A549 (cell line): Measurements from ENCODE around the gene NDUFB5. TPM values are rescaled to one million over a fixed set of nuclear protein-coding genes. Genes with fewer than 3 reads are reported as not detected.

Source experiments
- ATAC-seq, 2 experiments: fragments of 200-7000 bp in 1 of 2; fragments of >200 bp in 1 of 2; cut with Nextera tagmentation in 1 of 2; cut with Tn5 transposase in 1 of 2; 3 replicates each; pipeline versions ENCODE4 v1.8.0 to v1.9.1; 2018 to 2020; ENCODE audit warnings: mild to moderate bottlenecking in 1 of 2, moderate library complexity in 1 of 2
- CTCF ChIA-PET: fragments of 300-600 bp; sonication (Branson Sonifier 250); formaldehyde crosslinking; extraction: SDS; loops from one replicate; lab custom pipeline; 2021; ENCODE audit warnings: antibody characterized with exemption, inconsistent platforms; lab: Yijun Ruan, JAX
- POLR2A ChIA-PET: fragments of 350-600 bp; formaldehyde crosslinking; extraction: SDS; loops from one replicate; lab custom pipeline; 2021; ENCODE audit warnings: antibody characterized with exemption, inconsistent platforms; lab: Yijun Ruan, JAX
- DNase-seq, 2 experiments: peaks; one replicate each; pipeline versions ENCODE4 v3.0.0 to v3.0.0-alpha.2; 2011 to 2016; ENCODE audit warnings: low read depth in 1 of 2, low spot score in 1 of 2
- FAIRE-seq: peaks from 2 replicates; lab custom pipeline; 2011; peaks lifted over from hg19 to GRCh38; lab: Jason Lieb, UNC
- H3K27ac ChIP-seq, 2 experiments: fragments of >200 bp; sonication (Bioruptor Twin); formaldehyde crosslinking; 3 replicates each; pipeline ENCODE4 v1.5.1; 2016 to 2017
- H3K4me1 ChIP-seq: fragments of >200 bp; sonication (Bioruptor Twin); formaldehyde crosslinking; 3 replicates; pipeline ENCODE4 v1.6.1; 2016
- H3K4me2 ChIP-seq: fragments of >200 bp; sonication (Bioruptor Twin); formaldehyde crosslinking; 3 replicates; pipeline ENCODE4 v1.6.1; 2016
- H3K4me3 ChIP-seq: fragments of >200 bp; sonication (Bioruptor Twin); formaldehyde crosslinking; 3 replicates; pipeline ENCODE4 v1.5.1; 2016
- H3K9me3 ChIP-seq: fragments of >200 bp; sonication (Bioruptor Twin); formaldehyde crosslinking; 3 replicates; pipeline ENCODE4 v1.6.1; 2016
- CBX8 ChIP-seq: fragments of 200-600 bp; sonication (generic); IDR thresholded peaks from 2 replicates; pipeline ENCODE4 v1.6.1; 2016
- CEBPB ChIP-seq, 2 experiments: fragments of >200 bp in 1 of 2; sonication (Bioruptor Twin) in 1 of 2; formaldehyde crosslinking in 1 of 2; IDR thresholded peaks; 2 replicates each; pipeline ENCODE4 v1.6.1; 2012 to 2016
- CHD2 ChIP-seq: fragments of 150-350 bp; IDR thresholded peaks from 2 replicates; pipeline ENCODE4 v1.6.1; 2014; ENCODE audit warnings: low read length; ENCODE audit not compliant: partially characterized antibody
- CTCF ChIP-seq: fragments of >200 bp; sonication (Bioruptor Twin); formaldehyde crosslinking; IDR thresholded peaks from 3 replicates; pipeline ENCODE4 v1.5.1; 2016
- E2F6 ChIP-seq: IDR thresholded peaks from 2 replicates; pipeline ENCODE4 v1.6.1; 2012; ENCODE audit warnings: low read depth, borderline replicate concordance
- GATA3 ChIP-seq: IDR thresholded peaks from 2 replicates; pipeline ENCODE4 v1.6.1; 2012; ENCODE audit warnings: borderline replicate concordance
- HES2 ChIP-seq: fragments of >200 bp; sonication (Bioruptor Twin); formaldehyde crosslinking; IDR thresholded peaks from 2 replicates; pipeline ENCODE4 v1.6.1; 2016
- HEYL ChIP-seq: fragments of 250-450 bp; sonication (Bioruptor Pico); IDR thresholded peaks from 2 replicates; pipeline ENCODE4 v1.8.0; 2021; ENCODE audit warnings: mild to moderate bottlenecking, moderate library complexity
- HOXB5 ChIP-seq: fragments of 250-450 bp; sonication (Bioruptor Pico); IDR thresholded peaks from 2 replicates; pipeline ENCODE4 v1.5.0; 2020; ENCODE audit warnings: mild to moderate bottlenecking, moderate library complexity
- MYC ChIP-seq: IDR thresholded peaks from 2 replicates; pipeline ENCODE4 v1.6.1; 2012; ENCODE audit warnings: mild to moderate bottlenecking, inconsistent platforms, low read length, improper control_type of control experiment, borderline replicate concordance
- NPAS2 ChIP-seq: fragments of 250-450 bp; sonication (Bioruptor Pico); IDR thresholded peaks from 2 replicates; pipeline ENCODE4 v1.8.0; 2022; ENCODE audit warnings: mild to moderate bottlenecking, moderate library complexity, borderline replicate concordance
- RAD21 ChIP-seq, 2 experiments: fragments of >200 bp in 1 of 2; sonication (Bioruptor Twin) in 1 of 2; formaldehyde crosslinking in 1 of 2; IDR thresholded peaks in 1 of 2; conservative IDR thresholded peaks in 1 of 2; 2 replicates in 1 of 2; 3 replicates in 1 of 2; pipeline ENCODE4 v1.6.1; 2012 to 2018; ENCODE audit warnings: inconsistent platforms in 1 of 2
- RARB ChIP-seq: fragments of 250-450 bp; sonication (Bioruptor Pico); IDR thresholded peaks from 2 replicates; pipeline ENCODE4 v1.8.0; 2021; ENCODE audit warnings: mild to moderate bottlenecking, moderate library complexity
- RCOR1 ChIP-seq: fragments of 150-350 bp; IDR thresholded peaks from 2 replicates; pipeline ENCODE4 v1.6.1; 2014; ENCODE audit warnings: antibody characterized with exemption, low read length, low read depth
- REST ChIP-seq: fragments of 200-600 bp; sonication (generic); IDR thresholded peaks from 2 replicates; pipeline ENCODE4 v1.6.1; 2016; ENCODE audit warnings: antibody characterized with exemption, mild to moderate bottlenecking, moderate library complexity
- RNF2 ChIP-seq: fragments of 200-600 bp; sonication (generic); IDR thresholded peaks from 2 replicates; pipeline ENCODE4 v1.6.1; 2016; ENCODE audit warnings: low read depth, mild to moderate bottlenecking, antibody characterized with exemption, moderate library complexity, borderline replicate concordance
- SMC3 ChIP-seq: fragments of >200 bp; sonication (Bioruptor Twin); formaldehyde crosslinking; IDR thresholded peaks from 3 replicates; pipeline ENCODE4 v1.6.1; 2018; ENCODE audit warnings: inconsistent platforms
- SREBF2 ChIP-seq: fragments of 450-650 bp; IDR thresholded peaks from 2 replicates; pipeline ENCODE4 v1.6.1; 2014; ENCODE audit warnings: mild to moderate bottlenecking, moderate library complexity
- USF2 ChIP-seq: fragments of 450-650 bp; IDR thresholded peaks from 2 replicates; pipeline ENCODE4 v1.6.1; 2014; ENCODE audit warnings: antibody characterized with exemption
- ZC3H11A ChIP-seq: fragments of 450-650 bp; IDR thresholded peaks from 2 replicates; pipeline ENCODE4 v1.6.1; 2014; ENCODE audit warnings: antibody characterized with exemption, mild to moderate bottlenecking
- ZFP36 ChIP-seq: fragments of 450-650 bp; IDR thresholded peaks from 2 replicates; pipeline ENCODE4 v1.6.1; 2014; ENCODE audit warnings: borderline replicate concordance; ENCODE audit not compliant: partially characterized antibody
- ZNF302 ChIP-seq: fragments of 250-450 bp; sonication (Bioruptor Pico); IDR thresholded peaks from 2 replicates; pipeline ENCODE4 v1.9.0; 2021; ENCODE audit warnings: inconsistent platforms, mild to moderate bottlenecking, moderate library complexity
- WGBS: methylation state at CpG from one replicate; pipeline ENCODE4 v1.1.6; 2017; ENCODE audit errors: missing lambda C conversion rate; 5-methylcytosine and 5-hydroxymethylcytosine counted together
- polyA plus RNA-seq, 4 experiments: library from polyadenylated mRNA; depleted of rRNA in 3 of 4; stranded (reverse); fragments of >200 nt; fragmentation: RNase III in 1 of 4; extraction: RNeasy Plus Mini Kit Qiagen cat#74134 plus additional on column Dnase treatment in 1 of 4; gene quantifications; 2 replicates in 3 of 4; 3 replicates in 1 of 4; pipeline ENCODE4 v1.2.3, GENCODE V29; 2011 to 2017

Gene NDUFB5
- polyA plus RNA-seq, 2 of the 4 experiments (the other 2 are of a cell fraction): 65.5 to 66.1 TPM

- Histone ChIP-seq H3K4me1 (peaks cover 1% of the 10 kb centered on the region; the same call in 1 of the 3 replicates), H3K9me3 (no peaks in the 10 kb centered on the region)
- CTCF ChIA-PET: no interaction called here
- POLR2A ChIA-PET: no interaction called here
- WGBS: 87% methylated on average over 7 of the region's 8 CpGs
- no peak for ATAC-seq
- TF ChIP-seq HEYL (CRISPR knock-in tag) (no peak), CEBPB (IDR thresholded peaks at IDR 0.05) (no peak), RARB (no peak), GATA3 (no peak), ZFP36 (no peak), NPAS2 (CRISPR knock-in tag) (no peak), MYC (no peak), RCOR1 (no peak), CBX8 (no peak), HES2 (no peak), SMC3 (no peak), HOXB5 (CRISPR knock-in tag) (no peak), RNF2 (no peak), CTCF (no peak), ZC3H11A (no peak)
- TF ChIP-seq, all 56 proteins: peak for 0
- DNase-seq (no peak), FAIRE-seq (no peak)
- Histone ChIP-seq H3K27ac (no peak overlapping the region), H3K4me2 (no peak overlapping the region), H3K4me3 (no peak overlapping the region)
Measured at GRCh38 chr3:179666436-179667035, 61.9 kb downstream of the NDUFB5 start.

- FAIRE-seq (no peak), ATAC-seq (no peak), DNase-seq (no peak)
- TF ChIP-seq ZC3H11A (no peak), CBX8 (no peak), SREBF2 (no peak), E2F6 (no peak), CHD2 (no peak), NPAS2 (CRISPR knock-in tag) (no peak), REST (no peak), RAD21 (conservative IDR thresholded peaks at IDR 0.05 in 1 of 2, IDR thresholded peaks at IDR 0.05 in 1 of 2) (no peak), ZNF302 (CRISPR knock-in tag) (no peak), USF2 (no peak), CTCF (no peak)
- no peak overlapping the region for H3K27ac ChIP-seq
- H3K4me3 ChIP-seq: no peak overlapping the region
- POLR2A ChIA-PET: no interaction called here
- H3K4me2 ChIP-seq: no peak overlapping the region
- no peaks in the 10 kb centered on the region for H3K9me3 ChIP-seq
- CTCF ChIA-PET: no interaction called here
- WGBS: 100% methylated on average over 1 of the region's 1 CpG
- H3K4me1 ChIP-seq: peaks cover 4% of the 10 kb centered on the region; the same call in 1 of the 3 replicates
Measured at GRCh38 chr3:179668429-179668828, 63.8 kb downstream of the NDUFB5 start.
